ENCODE data around the gene SP2.

DNA sequence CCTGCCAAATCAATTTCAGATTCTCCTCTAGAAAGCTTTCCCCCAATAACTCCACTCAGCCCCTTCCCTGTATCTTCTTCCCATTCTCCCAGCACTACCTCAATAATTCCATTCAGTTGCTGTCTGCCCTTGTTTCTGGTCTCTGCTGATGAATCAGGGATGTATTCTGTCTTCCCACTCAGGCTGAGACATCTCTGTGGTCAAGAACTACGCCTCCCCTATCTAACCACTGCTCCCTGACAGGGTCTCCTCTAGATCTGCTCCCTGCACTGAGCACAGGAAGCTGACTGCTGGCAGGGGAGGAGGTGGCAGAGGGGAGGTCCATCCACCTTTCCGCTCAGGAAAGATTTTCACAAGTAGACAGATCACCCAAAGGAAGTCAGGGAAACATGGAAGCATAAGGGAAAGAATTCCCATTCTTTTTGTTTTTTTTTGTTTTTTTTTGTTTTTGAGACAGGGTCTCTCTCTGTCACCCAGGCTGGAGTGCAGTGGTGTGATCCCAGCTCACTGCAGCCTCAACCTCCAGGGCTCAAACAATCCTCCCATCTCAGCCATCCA is 16.9 kb upstream of the SP2 start:
- TF ChIP-seq EZH2 (IDR thresholded peaks at IDR 0.05; ENCODE audit: low read length), result no peak
- TF ChIP-seq, protein P1, sequence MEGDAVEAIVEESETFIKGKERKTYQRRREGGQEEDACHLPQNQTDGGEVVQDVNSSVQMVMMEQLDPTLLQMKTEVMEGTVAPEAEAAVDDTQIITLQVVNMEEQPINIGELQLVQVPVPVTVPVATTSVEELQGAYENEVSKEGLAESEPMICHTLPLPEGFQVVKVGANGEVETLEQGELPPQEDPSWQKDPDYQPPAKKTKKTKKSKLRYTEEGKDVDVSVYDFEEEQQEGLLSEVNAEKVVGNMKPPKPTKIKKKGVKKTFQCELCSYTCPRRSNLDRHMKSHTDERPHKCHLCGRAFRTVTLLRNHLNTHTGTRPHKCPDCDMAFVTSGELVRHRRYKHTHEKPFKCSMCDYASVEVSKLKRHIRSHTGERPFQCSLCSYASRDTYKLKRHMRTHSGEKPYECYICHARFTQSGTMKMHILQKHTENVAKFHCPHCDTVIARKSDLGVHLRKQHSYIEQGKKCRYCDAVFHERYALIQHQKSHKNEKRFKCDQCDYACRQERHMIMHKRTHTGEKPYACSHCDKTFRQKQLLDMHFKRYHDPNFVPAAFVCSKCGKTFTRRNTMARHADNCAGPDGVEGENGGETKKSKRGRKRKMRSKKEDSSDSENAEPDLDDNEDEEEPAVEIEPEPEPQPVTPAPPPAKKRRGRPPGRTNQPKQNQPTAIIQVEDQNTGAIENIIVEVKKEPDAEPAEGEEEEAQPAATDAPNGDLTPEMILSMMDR (optimal IDR thresholded peaks at IDR 0.05 in 1 of 3, IDR thresholded peaks at IDR 0.05 in 1 of 3, conservative IDR thresholded peaks at IDR 0.05 in 1 of 3; ENCODE audit: extremely low read depth in 1 of 3, insufficient read depth in 2 of 3, low read length in 3 of 3), result no peak

Data from keratinocyte (primary cell).